HCT116 (cell line): ENCODE measurements around the gene RAI14. TPM values are rescaled to one million over a fixed set of nuclear protein-coding genes. Genes with fewer than 3 reads are reported as not detected.

Source experiments
- ATAC-seq: fragments of 200-7000 bp; cut with Tn5 transposase; 2 replicates; pipeline ENCODE4 v1.9.1; 2020; ENCODE audit warnings: mild to moderate bottlenecking, moderate library complexity
- BruUV-seq: library from RNA; stranded (reverse); fragments of 400-500 nt; replicated peaks from 2 replicates; lab custom pipeline; 2021; lab: Mats Ljungman, UMichigan
- CTCF ChIA-PET: fragments of 300-600 bp; sonication (Branson Sonifier 250); formaldehyde crosslinking; loops from one replicate; lab custom pipeline; 2021; ENCODE audit warnings: antibody characterized with exemption; lab: Charles Lee
- POLR2A ChIA-PET: fragments of 300-600, 350-600 bp; sonication (Branson Sonifier 250); formaldehyde crosslinking; loops from one replicate; lab custom pipeline; 2021; ENCODE audit warnings: antibody characterized with exemption; lab: Charles Lee
- RAD21 ChIA-PET, 2 experiments: fragments of 300-600 bp; sonication (Branson Sonifier 250); formaldehyde crosslinking; loops; one replicate each; lab custom pipeline; 2023; ENCODE audit warnings: low total read pairs in 2 of 2; ENCODE audit not compliant: uncharacterized antibody in 2 of 2, unreplicated experiment in 2 of 2, low non-redundant PET in 1 of 2; lab: Charles Lee
- DNase-seq: peaks from one replicate; pipeline ENCODE4 v3.0.0-alpha.2; 2010; ENCODE audit warnings: low read depth, low spot score
- H2AFZ ChIP-seq: fragments of 200-600 bp; shearing (Covaris generic), sonication (generic); 2 replicates; pipeline ENCODE4 v1.6.1; 2017; ENCODE audit warnings: low read depth, mixed run types, mixed read lengths, antibody characterized with exemption, low read length; ENCODE audit not compliant: poor library complexity, severe bottlenecking
- H3K27ac ChIP-seq: 2 replicates; pipeline ENCODE4 v1.5.1; 2012; ENCODE audit warnings: low read depth, low read length
- H3K27me3 ChIP-seq: fragments of 200-600 bp; sonication (generic); 2 replicates; pipeline ENCODE4 v1.6.1; 2016; ENCODE audit warnings: mixed run types, low read length, mixed read lengths; ENCODE audit not compliant: insufficient read depth
- H3K36me3 ChIP-seq, 2 experiments: fragments of 200-500 bp in 1 of 2; fragments of 200-600 bp in 1 of 2; sonication (Bioruptor generic) in 1 of 2; sonication (generic) in 1 of 2; 2 replicates each; pipeline versions ENCODE4 v1.5.1 to v1.6.1; 2014 to 2016; ENCODE audit warnings: low read length in 2 of 2, inconsistent platforms in 1 of 2, mixed read lengths in 1 of 2, mixed run types in 1 of 2; ENCODE audit not compliant: insufficient read depth in 2 of 2, control insufficient read depth in 1 of 2
- H3K4me1 ChIP-seq, 2 experiments: fragments of 200-600 bp in 1 of 2; sonication (generic) in 1 of 2; 2 replicates each; pipeline versions ENCODE4 v1.5.1 to v1.6.1; 2012 to 2017; ENCODE audit warnings: low read length in 2 of 2, inconsistent platforms in 1 of 2, mild to moderate bottlenecking in 1 of 2, mixed read lengths in 1 of 2, mixed run types in 1 of 2, moderate library complexity in 1 of 2; ENCODE audit not compliant: insufficient read depth in 2 of 2, control insufficient read depth in 1 of 2
- H3K4me2 ChIP-seq: fragments of 200-600 bp; sonication (generic); 2 replicates; pipeline ENCODE4 v1.6.1; 2017; ENCODE audit warnings: mixed run types, low read length, mixed read lengths
- H3K4me3 ChIP-seq, 2 experiments: fragments of 200-600 bp in 1 of 2; sonication (generic) in 1 of 2; replicated peaks in 1 of 2; 2 replicates each; pipeline ENCODE4 v1.5.1; 2011 to 2016; ENCODE audit warnings: low read length in 2 of 2, control low read depth in 1 of 2, low read depth in 1 of 2, mild to moderate bottlenecking in 1 of 2, mixed read lengths in 1 of 2, mixed run types in 1 of 2
- H3K79me2 ChIP-seq: fragments of 200-600 bp; sonication (generic); 2 replicates; pipeline ENCODE4 v1.6.1; 2017; ENCODE audit warnings: mild to moderate bottlenecking, mixed run types, low read length, moderate library complexity, mixed read lengths; ENCODE audit not compliant: insufficient read depth
- H3K9ac ChIP-seq: fragments of 200-600 bp; sonication (generic); 2 replicates; pipeline ENCODE4 v1.6.1; 2016; ENCODE audit warnings: low read length, mixed read lengths
- H3K9me2 ChIP-seq: fragments of 200-600 bp; sonication (generic), shearing (Covaris generic); 2 replicates; pipeline ENCODE4 v1.6.1; 2017; ENCODE audit warnings: mixed run types, mild to moderate bottlenecking, moderate library complexity; ENCODE audit not compliant: insufficient read depth
- H3K9me3 ChIP-seq, 2 experiments: fragments of 200-500 bp in 1 of 2; fragments of 200-600 bp in 1 of 2; sonication (Bioruptor generic) in 1 of 2; sonication (generic) in 1 of 2; 2 replicates each; pipeline ENCODE4 v1.6.1; 2014 to 2017; ENCODE audit warnings: low read length in 2 of 2, mixed read lengths in 2 of 2, inconsistent platforms in 1 of 2, low read depth in 1 of 2, mild to moderate bottlenecking in 1 of 2, mixed run types in 1 of 2, moderate library complexity in 1 of 2; ENCODE audit not compliant: control insufficient read depth in 1 of 2, insufficient read depth in 1 of 2
- H4K20me1 ChIP-seq: fragments of 200-600 bp; sonication (generic), shearing (Covaris generic); 2 replicates; pipeline ENCODE4 v1.6.1; 2017; ENCODE audit warnings: mixed run types, mild to moderate bottlenecking, moderate library complexity; ENCODE audit not compliant: insufficient read depth
- CBX3 ChIP-seq: IDR thresholded peaks from 2 replicates; pipeline ENCODE4 v1.6.1; 2012; ENCODE audit warnings: low read depth
- CEBPB ChIP-seq: IDR thresholded peaks from 2 replicates; pipeline ENCODE4 v1.6.1; 2012; ENCODE audit warnings: low read depth
- EGR1 ChIP-seq: IDR thresholded peaks from 2 replicates; pipeline ENCODE4 v1.6.1; 2012; ENCODE audit warnings: low read depth
- ELF1 ChIP-seq: IDR thresholded peaks from 2 replicates; pipeline ENCODE4 v1.6.1; 2012; ENCODE audit warnings: low read depth, borderline replicate concordance
- EZH2phosphoT487 ChIP-seq: fragments of 200-600 bp; IDR thresholded peaks from 2 replicates; pipeline ENCODE4 v1.6.1; 2018; ENCODE audit warnings: antibody characterized with exemption, borderline replicate concordance
- JUND ChIP-seq: IDR thresholded peaks from 2 replicates; pipeline ENCODE4 v1.6.1; 2012
- SIN3A ChIP-seq: IDR thresholded peaks from 2 replicates; pipeline ENCODE4 v1.6.1; 2012; ENCODE audit warnings: low read depth
- SP1 ChIP-seq: IDR thresholded peaks from 2 replicates; pipeline ENCODE4 v1.6.1; 2012; ENCODE audit warnings: low read depth
- YY1 ChIP-seq: IDR thresholded peaks from 2 replicates; pipeline ENCODE4 v1.6.1; 2011; ENCODE audit warnings: low read length, low read depth, moderate library complexity, mild to moderate bottlenecking; ENCODE audit not compliant: insufficient replicate concordance; ENCODE audit errors: extremely low read depth
- ZFX ChIP-seq: fragments of 450-650 bp; IDR thresholded peaks from 2 replicates; pipeline ENCODE4 v1.6.1; 2017
- ZNF274 ChIP-seq: fragments of 200-500 bp; sonication (Bioruptor generic); IDR thresholded peaks from 2 replicates; pipeline ENCODE4 v1.6.1; 2014; ENCODE audit warnings: mild to moderate bottlenecking, low read depth, low read length, inconsistent platforms
- intact Hi-C: fragments of 100-400 bp; cut with micrococcal nuclease; formaldehyde crosslinking; loops from 2 replicates; pipeline ENCODE4 v1.10.0; 2022
- total RNA-seq: library from RNA; stranded (reverse); gene quantifications from one replicate; pipeline ENCODE4 v1.2.1, GENCODE V29; 2021; ENCODE audit not compliant: unreplicated experiment
- TF ChIP-seq, protein P1 (sequence below): IDR thresholded peaks from 2 replicates; pipeline ENCODE4 v1.6.1; 2012
- TF ChIP-seq, protein P2 (sequence below): IDR thresholded peaks from 2 replicates; pipeline ENCODE4 v1.6.1; 2012; ENCODE audit warnings: low read depth

Gene RAI14
- total RNA-seq, 1 experiment from 2014 or later = 47.9 TPM

DNA sequence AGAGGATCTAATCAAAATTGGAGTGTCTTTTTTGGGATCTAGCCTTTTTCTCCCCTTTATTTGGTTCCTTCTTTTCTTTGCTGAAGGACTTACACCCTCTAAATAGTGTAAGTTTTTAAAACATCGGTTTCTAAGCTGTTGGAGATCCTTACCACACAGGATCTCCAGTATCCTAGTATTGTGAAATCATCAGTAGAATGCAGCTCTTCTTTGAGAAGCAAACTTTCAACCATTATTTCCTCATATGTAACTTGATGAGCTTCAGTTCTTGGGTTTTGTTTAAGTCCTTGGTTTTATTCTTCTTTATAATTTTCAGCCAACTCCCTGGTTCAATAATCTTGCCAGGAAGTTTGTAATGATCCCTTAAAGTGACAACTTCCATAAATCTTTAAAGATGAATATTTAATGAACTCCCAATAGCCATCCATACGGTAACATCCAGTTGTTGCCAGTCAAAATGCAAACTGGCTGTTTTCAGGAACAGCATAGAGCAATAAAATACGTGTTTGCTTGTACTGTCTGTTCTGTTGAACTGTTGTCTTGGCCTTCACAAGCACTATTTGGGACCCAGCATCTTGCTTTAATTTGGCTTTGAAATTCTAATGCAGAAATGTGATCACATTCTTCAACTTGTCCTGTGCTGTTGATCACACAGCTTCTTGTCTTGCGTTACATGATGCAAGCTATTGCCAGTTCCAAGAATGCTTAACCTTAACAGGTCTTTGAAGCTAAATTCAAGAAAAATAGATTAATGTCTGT is 148.0 kb downstream of the RAI14 start:
- Histone ChIP-seq H2AFZ (no peak overlapping the region), H3K27me3 (no peaks in the 10 kb centered on the region), H3K79me2 (no peaks in the 10 kb centered on the region), H3K4me1 (no peaks in the 10 kb centered on the region), H3K36me3 (no peaks in the 10 kb centered on the region), H3K4me3 (no peak overlapping the region), H3K9me2 (no peaks in the 10 kb centered on the region), H4K20me1 (no peaks in the 10 kb centered on the region), H3K9ac (no peak overlapping the region), H3K4me2 (no peak overlapping the region), H3K27ac (no peak overlapping the region), H3K9me3 (no peaks in the 10 kb centered on the region)
- ChIA-PET RAD21 (no interaction called here), CTCF (no interaction called here), POLR2A (no interaction called here)
- DNase-seq (no peak), ATAC-seq (no peak)
- no TSS peak for BruUV-seq
- intact Hi-C loops = no loop called here
- TF ChIP-seq CBX3 (no peak), CEBPB (no peak), ELF1 (no peak), EZH2phosphoT487 (no peak), ZFX (no peak), EGR1 (no peak), SIN3A (no peak), JUND (no peak), YY1 (no peak), SP1 (no peak), ZNF274 (no peak)
- TF ChIP-seq, protein P1, sequence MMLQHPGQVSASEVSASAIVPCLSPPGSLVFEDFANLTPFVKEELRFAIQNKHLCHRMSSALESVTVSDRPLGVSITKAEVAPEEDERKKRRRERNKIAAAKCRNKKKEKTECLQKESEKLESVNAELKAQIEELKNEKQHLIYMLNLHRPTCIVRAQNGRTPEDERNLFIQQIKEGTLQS = no peak
- TF ChIP-seq, protein P2, sequence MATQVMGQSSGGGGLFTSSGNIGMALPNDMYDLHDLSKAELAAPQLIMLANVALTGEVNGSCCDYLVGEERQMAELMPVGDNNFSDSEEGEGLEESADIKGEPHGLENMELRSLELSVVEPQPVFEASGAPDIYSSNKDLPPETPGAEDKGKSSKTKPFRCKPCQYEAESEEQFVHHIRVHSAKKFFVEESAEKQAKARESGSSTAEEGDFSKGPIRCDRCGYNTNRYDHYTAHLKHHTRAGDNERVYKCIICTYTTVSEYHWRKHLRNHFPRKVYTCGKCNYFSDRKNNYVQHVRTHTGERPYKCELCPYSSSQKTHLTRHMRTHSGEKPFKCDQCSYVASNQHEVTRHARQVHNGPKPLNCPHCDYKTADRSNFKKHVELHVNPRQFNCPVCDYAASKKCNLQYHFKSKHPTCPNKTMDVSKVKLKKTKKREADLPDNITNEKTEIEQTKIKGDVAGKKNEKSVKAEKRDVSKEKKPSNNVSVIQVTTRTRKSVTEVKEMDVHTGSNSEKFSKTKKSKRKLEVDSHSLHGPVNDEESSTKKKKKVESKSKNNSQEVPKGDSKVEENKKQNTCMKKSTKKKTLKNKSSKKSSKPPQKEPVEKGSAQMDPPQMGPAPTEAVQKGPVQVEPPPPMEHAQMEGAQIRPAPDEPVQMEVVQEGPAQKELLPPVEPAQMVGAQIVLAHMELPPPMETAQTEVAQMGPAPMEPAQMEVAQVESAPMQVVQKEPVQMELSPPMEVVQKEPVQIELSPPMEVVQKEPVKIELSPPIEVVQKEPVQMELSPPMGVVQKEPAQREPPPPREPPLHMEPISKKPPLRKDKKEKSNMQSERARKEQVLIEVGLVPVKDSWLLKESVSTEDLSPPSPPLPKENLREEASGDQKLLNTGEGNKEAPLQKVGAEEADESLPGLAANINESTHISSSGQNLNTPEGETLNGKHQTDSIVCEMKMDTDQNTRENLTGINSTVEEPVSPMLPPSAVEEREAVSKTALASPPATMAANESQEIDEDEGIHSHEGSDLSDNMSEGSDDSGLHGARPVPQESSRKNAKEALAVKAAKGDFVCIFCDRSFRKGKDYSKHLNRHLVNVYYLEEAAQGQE = no peak
